GM23338 (cell line): ENCODE measurements around the gene ST3GAL4. TPM values are rescaled to one million over a fixed set of nuclear protein-coding genes. Genes with fewer than 3 reads are reported as not detected.

ENCODE experiments used
- ATAC-seq: fragments of 200-7000 bp; cut with Tn5 transposase; 3 replicates; pipeline ENCODE4 v1.9.1; 2020
- DNase-seq: peaks from one replicate; pipeline ENCODE4 v3.0.0-alpha.2; 2015; ENCODE audit warnings: low spot score
- H2AFZ ChIP-seq: fragments of 200-600 bp; sonication (generic); 2 replicates; pipeline ENCODE4 v1.8.0; 2016; ENCODE audit warnings: antibody characterized with exemption, mild to moderate bottlenecking, moderate library complexity
- H3F3A ChIP-seq: fragments of 200-600 bp; sonication (generic); replicated peaks from 2 replicates; pipeline ENCODE4 v1.8.0; 2017; ENCODE audit warnings: antibody characterized with exemption, mixed run types, low read depth
- H3K27ac ChIP-seq: fragments of 200-600 bp; sonication (generic); 2 replicates; pipeline ENCODE4 v1.6.1; 2016; ENCODE audit warnings: low read depth
- H3K27me3 ChIP-seq: fragments of 200-600 bp; sonication (generic); 2 replicates; pipeline ENCODE4 v1.8.0; 2016; ENCODE audit warnings: mild to moderate bottlenecking, mixed run types, moderate library complexity; ENCODE audit not compliant: insufficient read depth
- H3K36me3 ChIP-seq: fragments of 200-600 bp; sonication (generic); 2 replicates; pipeline ENCODE4 v1.8.0; 2016; ENCODE audit warnings: mild to moderate bottlenecking; ENCODE audit not compliant: insufficient read depth
- H3K4me1 ChIP-seq: fragments of 200-600 bp; sonication (generic); 2 replicates; pipeline ENCODE4 v1.8.0; 2016; ENCODE audit warnings: mild to moderate bottlenecking, moderate library complexity; ENCODE audit not compliant: insufficient read depth
- H3K4me2 ChIP-seq: fragments of 200-600 bp; sonication (generic); 2 replicates; pipeline ENCODE4 v1.7.1; 2017; ENCODE audit warnings: mixed run types
- H3K4me3 ChIP-seq: fragments of 200-600 bp; sonication (generic); 2 replicates; pipeline ENCODE4 v1.6.1; 2016; ENCODE audit warnings: mixed run types
- H3K79me2 ChIP-seq: fragments of 200-600 bp; sonication (generic); replicated peaks from 2 replicates; pipeline ENCODE4 v1.8.0; 2017; ENCODE audit warnings: mild to moderate bottlenecking; ENCODE audit not compliant: insufficient read depth
- H3K9me2 ChIP-seq: fragments of 200-600 bp; sonication (generic); 2 replicates; pipeline ENCODE4 v1.8.0; 2017; ENCODE audit not compliant: insufficient read depth
- H4K20me1 ChIP-seq: fragments of 200-600 bp; sonication (generic); replicated peaks from 2 replicates; pipeline ENCODE4 v1.8.0; 2017; ENCODE audit warnings: mild to moderate bottlenecking; ENCODE audit not compliant: insufficient read depth
- H3K27ac Mint-ChIP-seq: 2 replicates; pipeline ENCODE4 v1.8.0; 2020; ENCODE audit warnings: inconsistent platforms, mild to moderate bottlenecking, moderate library complexity, mixed read lengths
- H3K27me3 Mint-ChIP-seq: 3 replicates; pipeline ENCODE4 v1.8.0; 2022; ENCODE audit warnings: low read depth, mild to moderate bottlenecking, moderate library complexity, mixed read lengths, inconsistent platforms; ENCODE audit not compliant: insufficient read depth, poor library complexity
- H3K36me3 Mint-ChIP-seq: 3 replicates; pipeline ENCODE4 v1.8.0; 2021; ENCODE audit warnings: low read depth, mild to moderate bottlenecking, inconsistent platforms, moderate library complexity, mixed read lengths
- H3K4me1 Mint-ChIP-seq: 3 replicates; pipeline ENCODE4 v1.8.0; 2020; ENCODE audit warnings: mild to moderate bottlenecking, inconsistent platforms, mixed read lengths
- H3K4me3 Mint-ChIP-seq: 3 replicates; pipeline ENCODE4 v1.8.0; 2021; ENCODE audit warnings: moderate library complexity, mild to moderate bottlenecking, inconsistent platforms, mixed read lengths
- H3K9me3 Mint-ChIP-seq: 3 replicates; pipeline ENCODE4 v1.8.0; 2020; ENCODE audit warnings: moderate library complexity, mild to moderate bottlenecking, inconsistent platforms, mixed read lengths
- CREB1 ChIP-seq: fragments of 250-450 bp; sonication (Bioruptor Pico); IDR thresholded peaks from 2 replicates; pipeline ENCODE4 v1.5.0; 2020; ENCODE audit warnings: low read depth, mild to moderate bottlenecking, moderate library complexity
- CTCF ChIP-seq, 2 experiments: fragments of 200-600 bp in 1 of 2; sonication (generic) in 1 of 2; conservative IDR thresholded peaks; 2 replicates each; pipeline versions ENCODE4 v1.5.1 to v1.6.1; 2016 to 2017; ENCODE audit warnings: antibody characterized with exemption in 2 of 2, low read depth in 2 of 2, mild to moderate bottlenecking in 2 of 2, moderate library complexity in 1 of 2
- ETS1 ChIP-seq: IDR thresholded peaks from 2 replicates; pipeline ENCODE4 v1.6.1; 2016; ENCODE audit warnings: antibody characterized with exemption
- JUNB ChIP-seq: IDR thresholded peaks from one replicate; pipeline ENCODE4 v1.6.1; 2016; ENCODE audit warnings: antibody characterized with exemption; ENCODE audit not compliant: unreplicated experiment
- NANOG ChIP-seq: IDR thresholded peaks from 2 replicates; pipeline ENCODE4 v1.6.1; 2016; ENCODE audit warnings: antibody characterized with exemption, borderline replicate concordance
- POLR2AphosphoS5 ChIP-seq: IDR thresholded peaks from 2 replicates; pipeline ENCODE4 v1.6.1; 2016; ENCODE audit warnings: antibody characterized with exemption, low read depth
- polyA plus RNA-seq: library from polyadenylated mRNA; unstranded; fragments of >200 nt; fragmentation: Nextera tagmentation; extraction: Ambion mirVana; gene quantifications from 2 replicates; pipeline ENCODE4 v1.2.1, GENCODE V29; 2016
- total RNA-seq: library from RNA; depleted of rRNA; stranded (reverse); fragments of >200 nt; shearing (Covaris generic); gene quantifications from 2 replicates; pipeline ENCODE4 v1.2.3, GENCODE V29; 2014

The ST3GAL4 gene
- total and polyA plus RNA-seq, 2 experiments from 2014 or later: 10.1 to 28.0 TPM

GRCh38 chr11:126391286-126391954, 35.9 kb downstream of the ST3GAL4 start (continued):
- TF ChIP-seq ETS1 (no peak), NANOG (no peak), JUNB (no peak), CTCF (conservative IDR thresholded peaks at IDR 0.05; ENCODE audit: low read depth in 2 of 2) (no peak), CREB1 (CRISPR knock-in tag) (no peak), POLR2AphosphoS5 (no peak)

- Mint-ChIP-seq H3K4me3 (no peak overlapping the region), H3K9me3 (no peaks in the 10 kb centered on the region), H3K4me1 (peaks cover 23% of the 10 kb centered on the region), H3K27ac (no peak overlapping the region), H3K36me3 (no peaks in the 10 kb centered on the region), H3K27me3 (peaks cover 7% of the 10 kb centered on the region)
- Histone ChIP-seq H3K27me3 (no peaks in the 10 kb centered on the region), H3K79me2 (peaks cover 27% of the 10 kb centered on the region), H3K36me3 (no peaks in the 10 kb centered on the region), H3F3A (no peaks in the 10 kb centered on the region), H3K4me1 (peaks cover 6% of the 10 kb centered on the region; the same call in 1 of the 2 replicates), H2AFZ (no peak overlapping the region), H3K9me2 (no peaks in the 10 kb centered on the region), H3K4me3 (no peak overlapping the region), H3K27ac (no peak overlapping the region), H3K4me2 (no peak overlapping the region), H4K20me1 (0 out of 2 replicates have a peak, but pooled peaks cover 5% of the 10 kb centered on the region)
- peak; percentile 92 for ATAC-seq
- peak; percentile 75 for DNase-seq
- no peak for TF ChIP-seq JUNB
- peak; percentile 50 to 75 for TF ChIP-seq CTCF (conservative IDR thresholded peaks at IDR 0.05; ENCODE audit: low read depth in 2 of 2)
These were observed 36.6 kb downstream of the ST3GAL4 start for GRCh38 chr11:126391970-126392632.
